ENCODE results near the gene FAM32A. TPM values are rescaled to one million over a fixed set of nuclear protein-coding genes. Genes with fewer than 3 reads are reported as not detected.
A peak's percentile ranks its signal among the peaks of the same experiment; 100 is the strongest.
"Not testable (repeated sequence)": the region's sequence is repeated elsewhere in the genome, so short reads cannot be mapped to it uniquely, and the experiment has no call there.

FAM32A gene
- total and polyA plus RNA-seq, 4 experiments from 2014 or later = 50.9 to 128 (median 82.1) TPM

- no peaks in the 10 kb centered on the region for H3K36me3 ChIP-seq (ENCODE audit: insufficient read depth, low read length)
- Mint-ChIP-seq H3K36me3 (no peaks in the 10 kb centered on the region), H3K27ac (no peak overlapping the region), H3K4me1 (peaks cover 0 to 5% (median 1%) of the 10 kb centered on the region in 4 donors), H3K4me3 (no peak overlapping the region), H3K27me3 (no peaks in the 10 kb centered on the region), H3K9me3 (peaks cover 0 to 4% (median 0%) of the 10 kb centered on the region in 8 donors)
- CTCF ChIA-PET (ENCODE audit: partially characterized antibody) = no interaction called here
- no peaks in the 10 kb centered on the region for H3K9me3 ChIP-seq (ENCODE audit: control insufficient read depth in 1 of 2, low read length in 2 of 2)
- no peak overlapping the region for H3K27ac ChIP-seq (ENCODE audit: low read depth, low read length)
- H3K4me1 ChIP-seq (ENCODE audit: insufficient read depth, low read length) = no peaks in the 10 kb centered on the region
- no peak for DNase-seq
- intact Hi-C loops (cut with micrococcal nuclease) = no loop called here
- POLR2A ChIA-PET (ENCODE audit: partially characterized antibody) = no interaction called here
- H3K27me3 ChIP-seq (ENCODE audit: insufficient read depth, low read length) = no peaks in the 10 kb centered on the region
- H3K4me3 ChIP-seq (ENCODE audit: low read length in 2 of 2) = no peak overlapping the region
These were observed 20.9 kb upstream of the FAM32A start for GRCh38 chr19:16164222-16164890.

- Histone ChIP-seq H3K27me3 (ENCODE audit: insufficient read depth, low read length) (no peaks in the 10 kb centered on the region), H3K9me3 (ENCODE audit: control insufficient read depth in 1 of 2, low read length in 2 of 2) (no peaks in the 10 kb centered on the region), H3K36me3 (ENCODE audit: insufficient read depth, low read length) (no peaks in the 10 kb centered on the region), H3K27ac (ENCODE audit: low read depth, low read length) (no peak overlapping the region), H3K4me3 (ENCODE audit: low read length in 2 of 2) (no peak overlapping the region), H3K4me1 (ENCODE audit: insufficient read depth, low read length) (no peaks in the 10 kb centered on the region)
- Mint-ChIP-seq H3K36me3 (no peaks in the 10 kb centered on the region), H3K4me3 (no peak overlapping the region), H3K27ac (no peak overlapping the region), H3K4me1 (peaks cover 0 to 3% (median 0%) of the 10 kb centered on the region in 4 donors), H3K27me3 (no peaks in the 10 kb centered on the region), H3K9me3 (peaks cover 0 to 4% (median 0%) of the 10 kb centered on the region in 8 donors)
- intact Hi-C loops (cut with micrococcal nuclease) = no loop called here
- DNase-seq = no peak
- CTCF ChIA-PET (ENCODE audit: partially characterized antibody) = no interaction called here
- POLR2A ChIA-PET (ENCODE audit: partially characterized antibody) = no interaction called here
These were observed 18.8 kb upstream of the FAM32A start for GRCh38 chr19:16166417-16166816.

GRCh38 chr19:16167055-16167454, 18.2 kb upstream of the FAM32A start:
- H3K4me3 Mint-ChIP-seq = no peak overlapping the region
- no peaks in the 10 kb centered on the region for H3K27me3 Mint-ChIP-seq
- POLR2A ChIA-PET (ENCODE audit: partially characterized antibody) = no interaction called here
- no peak overlapping the region for H3K27ac ChIP-seq (ENCODE audit: low read depth, low read length)
- no peak overlapping the region for H3K4me3 ChIP-seq (ENCODE audit: low read length in 2 of 2)
- H3K36me3 Mint-ChIP-seq = no peaks in the 10 kb centered on the region
- H3K4me1 ChIP-seq (ENCODE audit: insufficient read depth, low read length) = no peaks in the 10 kb centered on the region
- peaks cover 0 to 4% (median 0%) of the 10 kb centered on the region in 8 donors for H3K9me3 Mint-ChIP-seq
- H3K27ac Mint-ChIP-seq = no peak overlapping the region
- no peaks in the 10 kb centered on the region for H3K36me3 ChIP-seq (ENCODE audit: insufficient read depth, low read length)
- intact Hi-C loops (cut with micrococcal nuclease) = no loop called here
- no peak for DNase-seq
- CTCF ChIA-PET (ENCODE audit: partially characterized antibody) = no interaction called here
- H3K4me1 Mint-ChIP-seq = peaks cover 0 to 3% (median 0%) of the 10 kb centered on the region in 4 donors
- no peaks in the 10 kb centered on the region for H3K9me3 ChIP-seq (ENCODE audit: control insufficient read depth in 1 of 2, low read length in 2 of 2)
- H3K27me3 ChIP-seq (ENCODE audit: insufficient read depth, low read length) = no peaks in the 10 kb centered on the region

GRCh38 chr19:16168465-16169081, 16.6 kb upstream of the FAM32A start:
- intact Hi-C loops (cut with micrococcal nuclease) = no loop called here
- peaks cover 0 to 4% (median 0%) of the 10 kb centered on the region in 8 donors for H3K9me3 Mint-ChIP-seq
- no peak for DNase-seq
- CTCF ChIA-PET (ENCODE audit: partially characterized antibody) = no interaction called here
- Histone ChIP-seq H3K9me3 (ENCODE audit: control insufficient read depth in 1 of 2, low read length in 2 of 2) (no peaks in the 10 kb centered on the region), H3K27ac (ENCODE audit: low read depth, low read length) (no peak overlapping the region), H3K4me1 (ENCODE audit: insufficient read depth, low read length) (no peaks in the 10 kb centered on the region), H3K27me3 (ENCODE audit: insufficient read depth, low read length) (no peaks in the 10 kb centered on the region), H3K4me3 (ENCODE audit: low read length in 2 of 2) (no peak overlapping the region), H3K36me3 (ENCODE audit: insufficient read depth, low read length) (no peaks in the 10 kb centered on the region)
- H3K4me3 Mint-ChIP-seq = no peak overlapping the region
- no peaks in the 10 kb centered on the region for H3K36me3 Mint-ChIP-seq
- POLR2A ChIA-PET (ENCODE audit: partially characterized antibody) = no interaction called here
- H3K27ac Mint-ChIP-seq = peak overlapping the region in 1 of 7 donors; percentile 36
- H3K4me1 Mint-ChIP-seq = peaks cover 0 to 3% (median 0%) of the 10 kb centered on the region in 4 donors
- H3K27me3 Mint-ChIP-seq = no peaks in the 10 kb centered on the region

GRCh38 chr19:16170134-16170533, 15.1 kb upstream of the FAM32A start:
- Histone ChIP-seq H3K9me3 (ENCODE audit: control insufficient read depth in 1 of 2, low read length in 2 of 2) (no peaks in the 10 kb centered on the region), H3K27ac (ENCODE audit: low read depth, low read length) (no peak overlapping the region), H3K36me3 (ENCODE audit: insufficient read depth, low read length) (no peaks in the 10 kb centered on the region), H3K27me3 (ENCODE audit: insufficient read depth, low read length) (no peaks in the 10 kb centered on the region), H3K4me1 (ENCODE audit: insufficient read depth, low read length) (no peaks in the 10 kb centered on the region), H3K4me3 (ENCODE audit: low read length in 2 of 2) (no peak overlapping the region)
- Mint-ChIP-seq H3K9me3 (peaks cover 0 to 3% (median 0%) of the 10 kb centered on the region in 8 donors), H3K4me3 (no peak overlapping the region), H3K27me3 (no peaks in the 10 kb centered on the region), H3K36me3 (no peaks in the 10 kb centered on the region), H3K27ac (peak overlapping the region in 1 of 7 donors; percentile 30), H3K4me1 (peaks cover 0 to 3% (median 0%) of the 10 kb centered on the region in 4 donors)
- intact Hi-C loops (cut with micrococcal nuclease) = no loop called here
- CTCF ChIA-PET (ENCODE audit: partially characterized antibody) = no interaction called here
- POLR2A ChIA-PET (ENCODE audit: partially characterized antibody) = interaction anchor here (1.1 kb wide), 1 partner anchor 57 kb away, joined by 3 read pairs; no protein-coding TSS in a partner anchor
- no peak for DNase-seq

- H3K27ac Mint-ChIP-seq = no peak overlapping the region
- ChIA-PET CTCF (ENCODE audit: partially characterized antibody) (interaction anchor here (1.0 kb wide), 1 partner anchor 134 kb away, joined by 3 read pairs; no protein-coding TSS in a partner anchor), POLR2A (ENCODE audit: partially characterized antibody) (interaction anchor here (0.6 kb wide), 2 partner anchors 21 to 544 kb away, joined by 3 read pairs; no protein-coding TSS in a partner anchor)
- no peak overlapping the region for H3K4me3 ChIP-seq (ENCODE audit: low read length in 2 of 2)
- H3K36me3 Mint-ChIP-seq = no peaks in the 10 kb centered on the region
- intact Hi-C loops (cut with micrococcal nuclease) = no loop called here
- H3K36me3 ChIP-seq (ENCODE audit: insufficient read depth, low read length) = no peaks in the 10 kb centered on the region
- DNase-seq = no peak
- no peaks in the 10 kb centered on the region for H3K9me3 ChIP-seq (ENCODE audit: control insufficient read depth in 1 of 2, low read length in 2 of 2)
- H3K4me3 Mint-ChIP-seq = no peak overlapping the region
- H3K4me1 ChIP-seq (ENCODE audit: insufficient read depth, low read length) = no peaks in the 10 kb centered on the region
- H3K4me1 Mint-ChIP-seq = no peaks in the 10 kb centered on the region
- H3K27ac ChIP-seq (ENCODE audit: low read depth, low read length) = no peak overlapping the region
- no peaks in the 10 kb centered on the region for H3K9me3 Mint-ChIP-seq
- H3K27me3 ChIP-seq (ENCODE audit: insufficient read depth, low read length) = no peaks in the 10 kb centered on the region
- peaks cover 0 to 1% of the 10 kb centered on the region in 2 donors for H3K27me3 Mint-ChIP-seq
These were observed 9.3 kb upstream of the FAM32A start for GRCh38 chr19:16175954-16176353.

- H3K4me3 Mint-ChIP-seq; H3K27ac Mint-ChIP-seq; DNase-seq; POLR2A ChIA-PET (ENCODE audit: partially characterized antibody); intact Hi-C loops (cut with micrococcal nuclease); H3K4me1 Mint-ChIP-seq; H3K9me3 Mint-ChIP-seq; H3K27me3 ChIP-seq (ENCODE audit: insufficient read depth, low read length); H3K9me3 ChIP-seq (ENCODE audit: control insufficient read depth in 1 of 2, low read length in 2 of 2); H3K4me1 ChIP-seq (ENCODE audit: insufficient read depth, low read length); H3K27me3 Mint-ChIP-seq; H3K36me3 Mint-ChIP-seq; H3K36me3 ChIP-seq (ENCODE audit: insufficient read depth, low read length); H3K27ac ChIP-seq (ENCODE audit: low read depth, low read length); H3K4me3 ChIP-seq (ENCODE audit: low read length in 2 of 2): not testable (repeated sequence)
- CTCF ChIA-PET (ENCODE audit: partially characterized antibody) = interaction anchor here (2.8 to 6.2 kb wide), 2 partner anchors 114 to 137 kb away, joined by 11 to 38 read pairs; no protein-coding TSS in a partner anchor
These were observed 6.3 kb upstream of the FAM32A start for GRCh38 chr19:16178866-16179265.

Data from CD4-positive, alpha-beta memory T cell (primary cell).